Tibial nerve (tissue), 4 donors: ENCODE data around the gene TENM3.

Experiments used
- EP300 ChIP-seq, 2 donors: sonication (generic); formaldehyde crosslinking; IDR thresholded peaks; one replicate each; pipeline ENCODE4 v1.6.1; 2017; ENCODE audit warnings: antibody characterized with exemption in 2 of 2, mild to moderate bottlenecking in 1 of 2
- POLR2A ChIP-seq, 2 donors: fragments of 450-650 bp; IDR thresholded peaks; one replicate each; pipeline ENCODE4 v1.6.1; 2017; ENCODE audit warnings: antibody characterized with exemption in 2 of 2, mild to moderate bottlenecking in 2 of 2, moderate library complexity in 2 of 2
- TF ChIP-seq, protein P1 (sequence below), 5 experiments: fragments of 200-600 bp in 3 of 5; fragments of 450-650 bp in 2 of 5; sonication (generic) in 3 of 5; IDR thresholded peaks; one replicate each; pipeline ENCODE4 v1.5.1; 2016 to 2019; ENCODE audit warnings: antibody characterized with exemption in 5 of 5, mild to moderate bottlenecking in 3 of 5, moderate library complexity in 2 of 5

DNA sequence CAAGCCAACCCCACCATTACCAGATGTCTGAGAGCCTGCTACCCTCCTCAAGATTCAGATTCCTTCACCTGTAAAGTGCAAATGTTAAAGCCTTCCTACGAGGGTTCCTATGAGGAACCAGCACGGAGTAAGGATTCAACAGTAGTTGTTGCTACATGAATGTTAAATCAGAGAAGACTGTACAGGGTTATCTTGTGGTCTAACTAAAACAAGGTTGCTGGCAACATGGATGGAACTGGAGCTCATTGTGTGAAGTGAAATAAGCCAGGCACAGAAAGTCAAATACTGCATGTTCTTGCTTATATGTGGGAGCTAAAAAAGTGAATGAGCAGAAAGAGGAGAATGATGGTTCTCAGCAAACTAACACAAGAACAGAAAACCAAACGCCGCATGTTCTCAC lies 435.4 kb downstream of the TENM3 start:
- TF ChIP-seq, protein P1, sequence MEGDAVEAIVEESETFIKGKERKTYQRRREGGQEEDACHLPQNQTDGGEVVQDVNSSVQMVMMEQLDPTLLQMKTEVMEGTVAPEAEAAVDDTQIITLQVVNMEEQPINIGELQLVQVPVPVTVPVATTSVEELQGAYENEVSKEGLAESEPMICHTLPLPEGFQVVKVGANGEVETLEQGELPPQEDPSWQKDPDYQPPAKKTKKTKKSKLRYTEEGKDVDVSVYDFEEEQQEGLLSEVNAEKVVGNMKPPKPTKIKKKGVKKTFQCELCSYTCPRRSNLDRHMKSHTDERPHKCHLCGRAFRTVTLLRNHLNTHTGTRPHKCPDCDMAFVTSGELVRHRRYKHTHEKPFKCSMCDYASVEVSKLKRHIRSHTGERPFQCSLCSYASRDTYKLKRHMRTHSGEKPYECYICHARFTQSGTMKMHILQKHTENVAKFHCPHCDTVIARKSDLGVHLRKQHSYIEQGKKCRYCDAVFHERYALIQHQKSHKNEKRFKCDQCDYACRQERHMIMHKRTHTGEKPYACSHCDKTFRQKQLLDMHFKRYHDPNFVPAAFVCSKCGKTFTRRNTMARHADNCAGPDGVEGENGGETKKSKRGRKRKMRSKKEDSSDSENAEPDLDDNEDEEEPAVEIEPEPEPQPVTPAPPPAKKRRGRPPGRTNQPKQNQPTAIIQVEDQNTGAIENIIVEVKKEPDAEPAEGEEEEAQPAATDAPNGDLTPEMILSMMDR (IDR thresholded peaks at IDR 0.05), result no peak
- TF ChIP-seq POLR2A (IDR thresholded peaks at IDR 0.05), result no peak
- TF ChIP-seq EP300 (IDR thresholded peaks at IDR 0.05), result no peak
